ENCODE results near the gene FOXO3. TPM values are rescaled to one million over a fixed set of nuclear protein-coding genes. Genes with fewer than 3 reads are reported as not detected.
A peak's percentile ranks its signal among the peaks of the same experiment; 100 is the strongest.
"Not testable (repeated sequence)": the region's sequence is repeated elsewhere in the genome, so short reads cannot be mapped to it uniquely, and the experiment has no call there.

Gene FOXO3
- total RNA-seq, 1 donor from 2014 or later = 71.4 TPM

DNA sequence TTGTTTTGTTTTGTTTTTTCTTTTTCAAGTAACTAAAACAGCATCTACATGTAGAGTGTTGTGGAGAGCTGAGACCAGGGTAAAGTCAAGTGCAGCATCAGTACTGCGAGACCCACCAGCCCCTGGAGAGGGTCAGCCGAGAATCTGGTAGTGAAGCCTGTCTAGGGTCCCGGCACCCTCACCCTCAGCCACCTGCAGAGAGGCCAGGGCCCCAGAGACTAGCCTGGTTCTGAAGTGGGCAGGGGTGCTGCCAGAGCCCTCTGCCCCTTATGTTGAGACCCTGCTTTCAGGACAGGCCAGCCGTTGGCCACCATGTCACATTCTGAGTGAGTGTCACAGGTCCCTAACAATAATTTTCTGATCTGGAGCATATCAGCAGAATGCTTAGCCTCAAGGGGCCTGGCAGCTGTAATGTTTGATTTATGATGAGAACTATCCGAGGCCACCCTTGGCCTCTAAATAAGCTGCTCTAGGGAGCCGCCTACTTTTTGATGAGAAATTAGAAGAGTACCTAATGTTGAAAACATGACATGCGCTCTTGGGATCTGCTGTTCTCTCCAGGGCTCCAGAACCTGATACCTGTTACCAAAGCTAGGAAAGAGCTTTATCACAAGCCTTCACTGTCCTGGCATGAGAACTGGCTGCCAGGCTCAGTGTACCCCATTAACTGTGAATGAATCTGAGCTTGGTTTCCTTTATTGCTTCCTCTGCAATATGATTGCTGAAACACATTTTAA is 121.8 kb downstream of the FOXO3 start:
- DNase-seq (ENCODE audit: low spot score) = not testable (repeated sequence)

DNA sequence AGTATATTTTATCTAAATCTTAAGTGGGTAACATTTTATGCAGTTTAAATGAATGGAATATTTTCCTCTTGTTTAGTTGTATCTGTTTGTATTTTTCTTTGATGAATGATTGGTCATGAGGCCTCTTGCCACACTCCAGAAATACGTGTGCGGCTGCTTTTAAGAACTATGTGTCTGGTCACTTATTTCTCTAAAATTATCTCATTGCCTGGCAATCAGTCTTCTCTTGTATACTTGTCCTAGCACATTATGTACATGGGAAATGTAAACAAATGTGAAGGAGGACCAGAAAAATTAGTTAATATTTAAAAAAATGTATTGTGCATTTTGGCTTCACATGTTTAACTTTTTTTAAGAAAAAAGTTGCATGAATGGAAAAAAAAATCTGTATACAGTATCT is 123.3 kb downstream of the FOXO3 start:
- not testable (repeated sequence) for DNase-seq (ENCODE audit: low spot score)

DNA sequence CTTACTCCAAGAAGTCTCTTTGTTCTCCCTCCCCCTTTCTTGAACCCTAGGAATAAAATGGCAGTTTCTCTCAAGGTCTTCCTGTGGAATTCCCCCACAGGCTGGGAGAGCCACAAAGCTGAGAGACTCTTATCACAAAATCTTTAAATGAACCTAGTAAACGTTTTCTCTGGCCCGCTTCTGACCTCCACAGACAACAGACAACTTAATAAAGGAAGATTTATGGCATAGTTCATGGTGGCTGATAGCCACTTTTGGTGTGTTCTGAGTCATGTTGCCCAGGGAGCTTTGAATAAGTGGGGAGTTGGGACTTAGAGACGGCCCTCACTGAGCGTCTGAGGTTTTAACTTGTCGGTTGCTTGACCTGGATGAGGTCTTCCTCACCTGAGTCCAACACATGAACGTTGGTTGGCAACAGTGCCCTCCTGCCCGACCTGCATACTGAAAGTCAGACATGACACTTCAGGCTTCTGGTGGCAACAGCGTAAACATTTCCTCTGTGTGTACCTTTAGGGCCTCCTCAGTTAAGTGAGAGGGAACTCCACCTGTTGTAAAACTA is 124.1 kb downstream of the FOXO3 start:
- DNase-seq (ENCODE audit: low spot score) = no peak

DNA sequence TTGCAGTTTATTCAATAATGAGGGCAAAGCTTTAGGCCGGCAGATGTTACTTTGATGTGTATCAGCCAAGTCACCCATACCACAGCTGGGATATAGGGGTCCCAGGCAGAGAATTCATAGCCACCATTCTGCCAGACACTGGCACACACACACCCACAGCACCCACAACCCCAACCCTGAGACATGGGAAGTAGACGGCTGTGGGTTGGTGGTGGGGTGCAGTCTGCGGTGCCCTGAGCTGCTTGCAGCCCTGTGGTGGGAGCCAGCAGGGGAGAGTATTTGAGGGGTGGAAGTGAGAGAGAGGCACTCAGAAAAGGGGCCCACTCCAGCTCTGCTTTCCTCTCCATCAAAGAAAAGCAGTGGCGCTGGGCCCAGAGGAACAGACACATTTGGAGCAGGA is 125.3 kb downstream of the FOXO3 start:
- DNase-seq (ENCODE audit: low spot score) = no peak

DNA sequence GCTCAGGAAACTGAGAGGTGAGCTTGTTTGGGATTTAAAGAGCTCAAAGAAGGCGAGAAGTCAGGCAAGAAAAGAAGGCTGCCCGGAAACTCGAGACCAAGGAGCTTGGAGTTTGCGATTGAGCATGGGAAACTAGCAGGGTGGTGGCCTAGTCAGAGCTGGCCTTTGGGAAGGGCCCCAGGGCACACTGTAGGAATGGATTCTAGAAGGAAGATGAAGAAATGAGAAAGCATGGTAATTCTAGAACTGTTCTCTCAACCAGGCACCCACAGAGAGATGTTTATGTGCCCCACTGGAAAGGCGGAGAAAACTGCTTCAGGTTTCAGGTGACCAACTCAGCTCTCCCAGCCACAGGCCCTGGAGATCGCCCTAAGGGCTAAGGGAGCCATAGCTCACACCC is 126.2 kb downstream of the FOXO3 start:
- no peak for DNase-seq (ENCODE audit: low spot score)

DNA sequence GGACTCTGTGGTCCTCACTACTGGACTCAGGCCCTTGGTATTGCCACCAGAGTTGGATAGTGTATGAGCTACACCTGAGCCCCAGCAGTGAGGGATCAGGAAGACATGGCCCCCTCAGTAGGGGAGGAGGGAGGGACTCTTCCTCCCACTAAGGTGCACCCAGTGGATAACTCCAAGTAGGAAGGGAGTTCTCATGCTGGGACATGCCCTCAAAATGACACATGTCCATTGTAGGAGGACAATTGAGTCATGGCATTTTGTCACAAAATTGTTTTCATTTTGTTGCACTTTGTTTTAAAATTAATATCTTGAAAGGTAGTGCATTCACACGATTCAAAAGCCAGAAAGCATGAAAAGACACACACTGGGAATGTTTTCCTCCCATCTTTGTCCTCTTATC is 127.2 kb downstream of the FOXO3 start:
- no peak for DNase-seq (ENCODE audit: low spot score)

DNA sequence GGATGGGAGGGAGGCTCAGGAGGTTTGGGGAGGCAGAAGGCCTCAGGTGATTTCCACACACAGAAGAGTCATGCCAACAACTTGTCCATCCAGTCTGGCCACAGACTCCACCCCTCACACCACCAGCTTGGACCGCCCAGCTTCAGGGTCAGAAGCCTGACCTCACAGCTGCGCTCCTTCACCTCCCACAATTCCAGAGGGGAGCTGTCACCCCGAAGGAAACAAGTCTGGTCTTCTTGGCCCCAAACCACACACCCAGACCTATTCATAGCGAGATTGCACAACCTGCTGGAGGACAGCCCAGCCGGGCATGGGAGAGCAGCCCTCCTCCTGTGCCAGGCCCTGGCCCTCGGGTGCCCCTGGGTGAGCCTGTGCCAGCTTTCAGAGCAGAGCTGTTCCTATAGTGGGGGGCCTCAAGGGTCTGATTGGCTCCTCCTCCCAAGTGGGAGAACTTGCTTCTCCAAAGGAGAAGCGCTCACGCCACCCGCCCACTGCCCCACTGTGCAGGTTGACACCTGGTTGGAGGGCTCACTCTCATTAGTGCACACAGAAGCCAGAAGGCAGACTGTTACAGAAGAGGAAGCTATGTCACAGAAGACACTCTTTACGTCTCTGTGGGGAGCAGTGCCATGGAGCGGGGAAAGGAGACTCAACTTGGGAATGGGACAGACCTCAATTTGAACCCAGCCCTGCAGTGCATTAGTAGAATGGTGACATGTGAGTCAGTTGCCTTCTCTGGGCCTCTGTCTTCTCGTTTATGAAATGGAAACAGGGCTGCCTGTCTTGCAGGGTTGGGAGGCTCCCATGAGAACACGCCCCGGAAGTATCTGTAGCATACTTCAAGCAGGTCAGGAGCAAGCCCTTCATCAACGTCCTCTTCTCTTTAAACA is 128.8 kb downstream of the FOXO3 start:
- DNase-seq (ENCODE audit: low spot score) = peak; percentile 93

DNA sequence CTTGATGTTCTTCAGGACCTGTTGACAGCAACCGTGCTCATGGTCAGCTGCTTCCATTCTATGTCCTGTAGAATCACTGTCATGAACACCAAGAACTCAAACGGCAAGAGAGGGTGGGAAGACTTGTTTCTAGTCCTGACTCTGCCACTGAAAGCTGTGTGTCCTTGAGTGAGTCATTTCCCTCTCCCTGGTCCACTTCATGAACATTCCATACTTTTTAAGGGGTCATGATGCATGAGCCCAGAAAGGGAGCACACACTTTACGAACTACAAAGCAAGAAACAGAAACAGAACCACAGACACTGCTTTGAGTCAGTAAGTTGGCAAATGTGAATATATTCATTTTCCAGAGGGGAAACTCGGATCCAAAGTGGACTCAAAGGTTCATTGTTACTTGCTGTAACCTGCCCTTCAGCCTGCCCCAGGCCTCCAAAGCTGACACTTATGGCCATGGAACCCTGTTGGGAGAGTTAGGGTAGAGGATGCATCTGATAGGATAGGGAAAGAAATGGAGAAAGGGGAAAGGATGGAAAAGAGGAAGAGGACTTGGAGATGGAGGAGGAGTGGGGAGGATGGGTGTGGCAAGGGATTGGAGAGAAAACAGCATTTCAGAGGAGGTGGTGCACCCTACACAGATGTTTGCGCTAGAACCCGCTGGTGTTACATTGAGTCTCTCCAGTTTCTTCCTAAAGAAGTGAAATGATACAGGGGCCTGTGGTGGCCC is 129.8 kb downstream of the FOXO3 start:
- DNase-seq (ENCODE audit: low spot score) = no peak

DNA sequence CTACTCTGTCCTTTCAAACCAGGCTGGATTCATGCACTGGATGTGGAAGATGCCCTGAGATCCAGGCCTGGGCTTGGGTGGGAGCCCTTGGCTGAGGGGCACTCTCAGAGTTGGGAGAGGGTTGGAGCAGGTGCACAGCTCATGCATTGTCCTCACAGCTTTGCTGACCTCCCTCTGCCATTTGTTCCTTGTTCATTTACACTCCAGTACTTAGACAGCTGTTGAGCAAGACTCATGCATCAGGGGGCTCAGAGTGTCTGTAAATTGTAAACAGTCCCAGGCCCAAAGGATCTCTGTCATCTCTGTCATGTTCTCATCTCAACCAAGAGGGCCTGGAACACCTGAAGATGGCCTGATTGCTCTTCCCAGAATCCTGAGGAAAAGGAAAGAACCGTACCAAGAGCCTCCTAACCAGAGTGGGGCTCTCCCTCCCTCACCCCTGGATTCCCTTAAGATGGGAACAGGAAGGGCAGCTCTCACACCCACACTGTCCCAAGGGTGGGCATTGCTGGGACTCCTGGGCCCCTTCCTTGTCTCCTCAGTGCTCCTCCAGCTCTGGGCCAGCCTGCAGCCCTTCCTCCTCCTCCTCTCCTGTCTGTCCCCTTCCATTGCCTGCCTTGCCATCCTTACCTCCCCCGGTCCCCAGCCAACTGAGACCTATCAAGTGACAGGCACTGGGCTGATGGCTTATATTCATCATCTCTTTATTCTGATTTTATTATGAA is 132.9 kb downstream of the FOXO3 start:
- no peak for DNase-seq (ENCODE audit: low spot score)

DNA sequence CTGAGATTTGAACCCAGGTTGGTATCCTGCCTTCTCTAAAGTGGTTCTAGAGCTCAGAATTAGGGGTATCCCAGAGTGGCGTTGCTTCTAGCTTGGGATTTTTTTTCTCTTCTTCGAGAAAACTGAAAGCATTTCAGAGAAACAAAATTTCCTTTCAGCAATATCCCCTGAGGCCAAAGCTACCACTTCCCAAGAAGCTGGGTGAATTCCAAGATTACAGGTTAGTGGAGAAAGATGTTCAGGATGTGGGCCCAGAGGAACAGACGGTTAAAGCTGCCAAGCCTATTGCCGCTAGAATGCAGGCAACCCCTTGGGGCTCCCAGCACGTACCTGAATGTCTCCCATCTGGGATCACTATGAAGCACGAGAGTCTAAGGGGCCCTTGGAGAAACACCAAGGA is 134.1 kb downstream of the FOXO3 start:
- DNase-seq (ENCODE audit: low spot score) = no peak

DNA sequence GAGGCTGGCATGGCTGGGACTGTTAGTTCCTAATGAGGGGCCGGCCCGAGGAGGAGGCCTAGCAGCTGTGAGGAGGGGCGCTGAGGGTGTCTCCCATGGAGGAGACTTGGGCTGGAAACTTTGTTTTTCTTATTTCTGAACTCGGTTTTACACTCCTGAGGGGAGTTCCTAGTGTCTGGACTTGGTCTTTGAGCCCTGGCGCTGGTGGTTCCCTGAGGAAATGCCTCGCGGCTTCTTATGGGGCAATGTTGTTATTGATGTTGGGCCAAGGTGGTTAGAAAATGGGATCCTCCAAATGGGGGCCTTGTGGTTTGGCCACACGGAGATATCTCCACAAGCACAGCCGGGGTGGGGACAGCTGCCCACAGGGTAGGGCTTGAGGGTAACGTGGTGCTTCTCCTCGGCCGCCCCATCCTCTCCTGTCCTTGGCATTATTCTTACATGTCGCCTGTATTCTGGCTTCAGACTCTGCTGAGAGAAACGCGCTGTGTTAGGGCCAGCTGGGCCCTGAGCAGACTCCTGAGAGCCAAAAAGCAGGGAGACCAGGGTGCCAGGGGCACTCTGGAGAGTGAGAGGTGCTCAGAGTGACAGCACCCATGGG is 136.9 kb downstream of the FOXO3 start:
- no peak for DNase-seq (ENCODE audit: low spot score)

DNA sequence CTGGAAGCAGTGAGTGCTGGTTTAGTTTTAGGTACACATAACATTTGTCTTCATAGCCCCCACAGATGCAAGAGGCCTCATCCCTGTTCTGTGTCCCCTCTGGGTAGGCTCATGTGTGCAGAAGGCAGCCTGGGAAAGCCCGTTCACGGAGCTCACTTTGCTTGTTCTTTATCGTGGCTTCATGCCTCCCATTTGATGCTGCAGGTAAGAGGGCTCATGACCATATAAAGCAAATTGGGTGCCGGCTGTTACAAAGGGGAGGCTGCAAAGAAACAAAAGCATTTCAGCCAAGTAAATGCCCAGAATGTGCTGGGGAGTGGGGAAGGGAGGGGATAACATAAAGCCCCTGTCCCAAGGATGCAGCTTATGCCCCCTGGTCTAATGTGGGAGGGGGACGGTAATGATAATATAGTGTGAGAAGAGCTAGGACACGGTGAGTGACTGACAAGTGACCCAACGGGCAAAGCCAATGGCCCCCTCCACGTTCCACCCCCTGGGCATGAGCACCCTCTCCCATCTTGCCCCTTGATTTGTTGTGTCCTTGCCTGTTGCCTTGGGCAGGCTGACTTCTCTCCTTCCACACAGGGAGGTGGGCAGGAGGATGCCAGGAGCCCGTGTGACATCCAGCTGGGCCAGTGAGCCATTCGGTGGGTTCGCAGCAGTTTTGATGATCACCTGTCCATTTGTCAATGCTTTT is 138.0 kb downstream of the FOXO3 start:
- no peak for DNase-seq (ENCODE audit: low spot score)

DNA sequence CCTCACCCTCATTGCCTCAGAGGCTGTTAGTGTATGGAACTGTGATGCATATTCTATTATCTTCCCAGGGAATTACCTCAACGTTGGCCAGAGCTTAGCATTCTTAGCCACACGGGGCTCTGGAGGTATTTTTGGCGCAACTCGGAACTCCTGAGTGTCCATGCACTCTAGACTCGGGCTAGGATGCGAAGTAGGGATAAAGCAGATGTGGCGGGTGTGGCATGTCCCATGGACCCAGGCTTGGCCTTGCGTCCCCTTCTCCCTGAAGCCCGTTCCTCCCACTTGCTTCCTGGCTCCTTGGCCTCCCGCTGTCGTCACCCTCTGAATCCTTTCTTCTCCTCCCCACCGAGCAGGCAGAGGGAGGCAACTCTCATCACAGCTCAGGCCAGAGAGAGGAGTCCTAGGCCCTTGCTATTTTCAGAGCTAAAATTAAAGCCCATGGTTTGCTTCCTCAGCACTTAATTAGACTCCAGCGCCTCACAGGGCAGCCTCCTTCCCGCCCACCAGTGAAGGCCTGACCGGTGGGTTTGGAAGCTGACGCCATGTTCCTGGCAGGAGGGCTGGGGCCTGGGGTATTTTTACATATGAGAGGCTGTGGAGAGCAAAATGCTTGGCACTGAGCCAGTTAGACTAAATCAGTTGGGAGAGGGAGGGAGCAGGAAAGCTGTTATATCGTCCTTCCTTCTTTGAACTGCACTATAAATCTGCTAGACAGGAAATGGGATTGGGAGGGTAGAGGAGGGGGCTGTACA is 138.7 kb downstream of the FOXO3 start:
- no peak for DNase-seq (ENCODE audit: low spot score)

DNA sequence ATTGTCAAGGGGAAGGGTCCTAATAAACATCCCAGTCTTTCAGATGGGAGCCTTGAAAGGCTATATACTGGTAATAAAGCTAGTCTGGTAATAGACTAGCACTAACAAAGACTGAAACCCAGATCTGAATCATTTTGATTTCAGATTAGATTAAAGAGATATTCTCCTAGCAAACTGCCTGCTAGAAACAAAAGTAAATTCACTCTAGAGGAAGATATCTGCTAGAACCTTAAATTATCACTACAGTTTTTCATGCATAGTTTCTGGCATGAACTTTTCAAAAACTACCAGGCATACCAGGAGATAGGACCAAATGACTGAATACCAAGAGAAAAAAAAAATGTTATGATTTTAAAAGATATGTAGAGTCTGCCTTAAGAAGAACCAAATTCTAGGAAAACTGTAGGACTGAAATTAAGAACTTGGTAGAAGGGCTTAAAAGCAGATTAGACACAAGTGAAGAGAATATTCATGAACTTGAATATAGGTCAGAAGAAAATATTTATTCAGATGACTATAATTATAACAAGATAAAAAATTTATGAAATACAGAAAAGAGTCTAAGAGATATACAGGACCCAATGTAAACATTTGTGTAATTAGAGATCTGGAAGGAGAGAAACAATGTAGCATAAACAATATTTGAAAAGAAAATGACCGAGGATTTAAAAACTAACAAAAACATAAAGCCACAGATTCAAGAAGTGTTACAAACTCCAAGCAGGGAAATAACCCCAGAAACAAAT is 141.6 kb downstream of the FOXO3 start:
- no peak for DNase-seq (ENCODE audit: low spot score)

DNA sequence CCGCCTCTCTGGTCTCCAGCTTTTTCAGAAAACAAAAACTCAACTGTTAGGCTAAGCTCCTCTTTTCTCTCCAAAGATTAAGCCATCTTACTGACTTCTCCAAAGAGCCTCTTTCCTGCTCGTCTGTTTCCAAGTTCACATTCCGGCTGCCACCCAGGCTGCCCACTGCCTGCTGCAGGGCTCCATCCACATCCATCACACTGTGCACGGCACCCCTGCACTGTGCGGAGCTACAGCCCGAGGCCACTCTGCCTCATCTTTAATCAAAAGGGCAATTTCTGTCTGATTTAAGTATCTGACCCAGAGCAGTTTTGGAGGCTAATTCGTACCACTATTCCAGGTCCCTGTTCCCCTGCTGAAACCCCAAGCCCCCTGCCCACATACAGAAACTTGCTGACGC is 145.9 kb downstream of the FOXO3 start:
- DNase-seq (ENCODE audit: low spot score) = no peak

DNA sequence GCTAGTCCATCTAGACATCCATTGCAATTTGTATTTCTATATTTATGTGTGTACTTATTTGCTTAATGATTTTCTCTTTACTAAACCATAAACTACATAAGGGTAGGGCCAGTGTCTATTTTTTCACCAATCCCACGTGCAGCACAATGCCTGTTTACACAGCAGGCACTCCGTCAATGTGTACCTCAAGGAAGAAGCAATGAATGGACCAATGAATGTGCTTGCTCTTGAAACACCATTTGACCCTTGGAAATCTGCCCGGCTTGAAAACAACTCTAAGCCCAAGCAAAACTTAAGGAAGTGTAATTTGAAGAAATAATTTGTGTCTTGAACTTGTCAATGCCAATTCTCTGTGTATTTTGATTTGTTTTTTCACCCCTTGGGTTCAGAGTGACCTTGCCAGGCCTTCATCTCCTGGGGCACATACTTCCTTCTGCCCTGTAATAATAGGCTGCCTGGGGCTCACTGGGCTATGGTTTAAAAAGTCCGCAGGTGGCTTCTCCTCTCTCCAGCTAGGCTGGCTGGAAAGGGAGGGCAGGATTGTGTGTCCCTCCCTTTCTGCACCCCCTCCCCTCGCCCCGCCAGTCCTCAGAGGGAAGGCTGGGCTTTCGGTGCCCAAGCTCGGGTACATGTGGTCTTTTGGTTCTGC is 146.7 kb downstream of the FOXO3 start:
- peak; percentile 86 for DNase-seq (ENCODE audit: low spot score)

DNA sequence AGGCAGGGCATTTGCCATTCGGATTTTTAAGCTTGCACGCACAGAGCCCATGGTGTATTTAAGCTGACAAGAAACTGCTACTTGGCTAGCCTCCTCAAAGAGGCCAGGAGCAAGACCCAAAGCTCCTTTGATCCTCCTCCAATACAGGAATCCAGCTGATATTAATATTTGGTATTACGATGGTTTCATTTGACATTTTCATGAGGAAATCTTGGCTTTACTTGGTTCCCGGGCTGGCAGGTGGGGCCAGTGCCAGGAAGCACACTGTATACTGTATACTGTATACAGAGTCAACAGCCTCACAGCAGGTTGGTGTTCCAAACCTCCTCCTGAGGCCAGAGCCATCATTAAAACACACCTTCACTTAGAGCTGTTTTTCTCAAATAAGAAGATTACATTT is 149.3 kb downstream of the FOXO3 start:
- no peak for DNase-seq (ENCODE audit: low spot score)

DNA sequence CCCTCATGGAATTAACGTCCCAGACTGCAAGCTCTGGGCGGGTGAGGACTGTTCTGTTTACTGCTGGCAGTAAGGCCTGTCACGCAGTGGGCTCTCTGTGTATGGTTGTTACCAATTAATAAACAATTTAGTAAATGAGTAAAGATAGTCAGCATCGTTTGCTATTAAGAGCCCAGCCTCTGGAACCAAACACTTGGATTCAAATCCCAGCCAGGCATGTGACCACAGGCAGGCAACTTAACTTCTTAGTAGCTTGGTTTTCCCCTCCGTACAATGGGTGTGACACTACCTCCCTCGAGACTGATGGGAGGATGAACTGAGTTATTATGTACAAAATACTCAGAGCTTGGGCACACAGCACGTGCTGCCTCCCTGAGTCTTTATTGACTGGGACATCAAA is 149.8 kb downstream of the FOXO3 start:
- DNase-seq (ENCODE audit: low spot score) = no peak

Data from mucosa of gallbladder (tissue), 1 donor.